GM21423 (cell line): ENCODE measurements around the gene SPINK9.

Experiments used
- ATAC-seq: cut with Tn5 transposase; IDR thresholded peaks from one replicate; pipeline ENCODE4 v1.9.1; 2021; ENCODE audit warnings: mild to moderate bottlenecking, moderate library complexity; ENCODE audit not compliant: unreplicated experiment

SPINK9 gene

DNA sequence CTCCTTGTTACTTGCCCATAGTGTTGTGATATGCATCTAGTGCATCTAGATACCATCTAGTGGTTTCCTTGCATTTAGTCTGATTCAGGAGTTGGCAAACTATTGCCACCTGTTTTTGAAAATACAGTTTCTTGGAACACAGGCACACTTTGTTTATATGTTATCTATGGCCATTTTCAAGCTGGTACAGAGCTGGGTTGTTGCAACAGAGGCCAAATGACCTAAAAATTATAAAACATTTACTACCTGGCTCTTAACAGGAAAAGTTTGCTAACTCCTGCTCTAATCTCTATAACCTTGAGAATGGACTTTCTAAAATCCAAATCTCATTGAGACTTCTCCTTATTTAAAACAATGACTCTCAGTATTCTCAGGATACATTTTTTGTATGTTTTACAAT lies 29.0 kb downstream of the SPINK9 start:
- ATAC-seq: no peak

DNA sequence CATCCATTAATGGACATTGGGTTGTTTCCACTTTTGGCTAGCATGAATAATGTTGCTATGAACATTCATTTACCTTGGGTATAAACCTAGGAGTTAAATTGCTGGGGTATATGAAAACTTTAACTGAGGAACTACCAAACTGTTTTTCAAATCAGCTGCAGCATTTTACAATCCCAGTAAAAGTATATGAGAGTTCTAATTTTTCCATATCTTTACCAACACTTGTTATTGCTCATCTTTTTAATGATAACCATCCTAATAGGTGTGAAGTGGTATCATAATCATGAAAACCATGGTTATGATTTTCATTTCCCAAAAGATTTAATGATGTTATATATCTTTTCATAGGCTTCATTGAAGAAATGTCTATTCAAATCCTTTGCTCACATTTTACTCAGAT lies 32.9 kb downstream of the SPINK9 start:
- no peak for ATAC-seq

DNA sequence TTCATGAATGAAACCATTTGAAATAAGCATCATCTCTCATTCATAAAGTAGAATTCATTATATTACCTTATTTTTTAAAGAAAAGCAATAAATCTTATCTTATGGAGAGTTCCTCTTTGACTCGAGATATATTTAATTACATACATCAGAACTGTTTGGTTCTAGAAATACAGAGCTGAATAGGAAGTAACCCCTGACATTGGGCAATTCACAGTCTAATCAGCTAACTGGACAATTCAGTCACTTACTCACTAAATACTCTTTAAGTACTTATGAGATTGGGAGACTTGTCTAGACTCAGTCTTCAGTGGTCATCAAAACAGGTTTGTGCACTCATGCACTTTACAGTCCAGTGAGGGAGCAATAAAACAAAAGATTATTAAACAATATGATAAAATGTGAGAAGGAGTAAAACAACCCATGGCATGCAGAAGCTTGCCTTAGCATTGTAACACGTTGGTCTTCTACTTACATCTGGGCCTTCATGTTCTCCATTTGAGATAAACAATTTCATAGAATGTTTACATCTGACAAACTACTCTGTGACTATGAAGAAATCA lies 36.9 kb downstream of the SPINK9 start:
- ATAC-seq: no peak

DNA sequence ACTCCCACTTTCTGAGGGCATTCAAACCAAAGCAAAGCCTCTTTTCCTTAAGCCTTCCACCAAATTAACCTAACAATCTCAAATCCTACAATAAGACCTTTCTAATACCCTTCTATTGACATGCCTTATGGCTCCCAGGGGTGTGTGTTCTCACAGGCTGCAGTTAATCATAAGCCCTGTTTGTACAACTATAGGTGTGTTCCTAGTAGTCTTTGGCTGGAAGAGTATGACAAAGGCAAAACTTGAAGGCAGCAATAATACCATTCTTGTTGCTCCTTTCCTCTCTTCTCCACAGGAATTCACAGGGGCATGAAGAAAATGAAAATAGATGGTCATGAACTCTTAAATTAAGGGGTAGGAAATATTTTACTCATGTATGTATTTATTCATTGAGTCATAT lies 37.5 kb downstream of the SPINK9 start:
- no peak for ATAC-seq

DNA sequence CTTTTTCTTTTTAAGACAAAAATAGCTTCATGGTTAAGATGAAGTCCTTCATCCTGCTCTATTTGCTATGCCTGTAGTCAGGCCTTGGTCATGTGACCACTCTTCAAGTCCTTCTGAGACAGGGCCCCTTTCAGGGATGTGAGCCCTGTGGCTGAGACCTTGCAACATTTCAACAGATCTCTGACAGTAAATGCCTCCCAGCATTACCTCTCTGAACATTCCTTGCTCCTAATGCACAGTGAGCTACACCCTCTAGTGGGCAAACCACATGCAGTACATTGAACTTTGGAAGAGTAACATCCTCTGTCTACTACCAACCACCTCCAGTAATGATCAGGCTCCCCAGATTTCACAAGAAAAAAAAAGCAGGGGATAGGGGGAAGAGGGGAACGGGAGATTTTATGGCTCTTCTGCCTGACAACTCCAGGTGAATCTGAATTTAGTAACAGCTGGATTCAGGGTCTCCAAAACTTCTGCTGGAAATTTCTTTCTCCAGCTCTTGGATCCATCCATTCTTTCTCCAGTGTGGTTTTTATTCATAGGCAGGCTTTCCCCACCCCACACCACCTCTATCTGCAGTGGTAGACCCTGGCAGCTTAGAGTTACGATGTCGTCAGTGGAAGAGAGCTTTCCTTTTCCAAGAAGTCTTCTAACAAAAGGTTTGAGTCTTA lies 39.5 kb downstream of the SPINK9 start:
- peak; percentile 91 for ATAC-seq

DNA sequence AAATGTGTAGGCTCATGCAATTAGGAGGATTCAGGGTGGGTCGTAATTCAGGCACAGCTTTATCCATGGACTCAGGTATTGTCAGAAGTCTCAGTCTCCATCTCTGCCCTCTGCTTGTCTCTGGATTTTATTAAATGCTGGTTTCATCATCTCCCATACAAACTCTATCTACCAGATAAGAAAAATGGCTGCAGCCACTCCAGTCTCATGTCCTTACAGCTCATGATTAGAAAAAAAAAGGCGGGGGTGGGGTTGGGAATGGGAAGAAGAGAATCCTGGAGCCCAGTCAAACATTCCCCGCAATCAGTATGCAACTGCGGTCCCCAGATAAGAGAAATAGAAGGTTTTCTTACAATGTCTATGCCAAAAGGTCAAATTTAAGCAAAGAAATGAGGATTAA lies 40.8 kb downstream of the SPINK9 start:
- ATAC-seq: no peak

DNA sequence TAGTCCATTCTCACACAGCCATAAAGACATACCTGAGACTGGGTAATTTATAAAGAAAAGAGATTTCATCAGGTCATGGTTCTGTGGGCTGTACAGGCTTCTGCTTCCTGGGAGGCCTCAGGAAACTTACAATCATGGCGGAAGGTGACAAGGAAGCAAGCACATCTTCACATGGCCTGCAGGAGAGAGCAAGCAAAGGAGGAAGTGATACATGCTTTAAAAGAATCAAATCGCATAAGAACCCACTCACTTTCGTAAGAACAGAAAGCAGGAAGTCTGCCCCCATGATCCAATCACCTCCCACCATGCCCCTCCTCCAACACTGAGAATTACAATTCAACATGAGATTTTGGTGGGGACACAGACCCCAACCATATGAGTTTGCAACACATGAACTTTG lies 43.3 kb downstream of the SPINK9 start:
- no peak for ATAC-seq

DNA sequence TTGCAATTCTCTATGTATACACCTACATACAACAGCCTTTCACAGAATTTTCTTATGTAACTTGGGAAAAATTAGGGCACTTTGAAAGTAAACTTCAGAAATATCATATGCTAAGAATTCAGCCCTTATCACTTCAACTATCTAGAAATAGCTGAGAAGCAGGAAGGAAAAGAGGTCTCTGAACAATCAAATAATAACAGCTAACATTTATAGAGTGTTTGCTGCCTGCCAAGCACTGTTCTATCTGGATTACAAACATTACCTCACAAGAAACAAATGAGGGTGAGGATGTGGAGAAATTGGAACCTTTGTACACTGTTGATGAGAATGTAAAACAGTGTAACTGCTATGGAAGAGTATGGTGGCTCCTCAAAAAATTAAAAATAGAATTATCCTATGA lies 44.0 kb downstream of the SPINK9 start:
- ATAC-seq: no peak

DNA sequence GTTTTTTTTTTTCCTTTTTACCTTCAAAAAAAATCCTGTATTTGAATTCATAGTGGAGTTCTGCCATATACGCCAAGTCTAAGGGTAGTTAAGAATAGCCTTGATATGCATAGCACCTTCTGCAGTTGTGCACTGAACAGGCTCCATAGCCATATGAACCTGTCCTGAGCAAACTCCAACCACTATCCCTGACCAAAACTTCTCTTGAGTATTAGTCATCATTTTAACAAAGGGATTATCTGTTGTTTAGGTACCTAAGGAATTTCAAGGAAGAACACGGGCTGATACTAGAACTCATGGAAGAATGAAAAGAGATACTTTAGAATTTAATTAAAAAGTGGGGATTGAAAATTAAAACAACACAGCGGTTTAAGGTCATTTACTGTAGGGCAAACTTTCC lies 46.5 kb downstream of the SPINK9 start:
- no peak for ATAC-seq

DNA sequence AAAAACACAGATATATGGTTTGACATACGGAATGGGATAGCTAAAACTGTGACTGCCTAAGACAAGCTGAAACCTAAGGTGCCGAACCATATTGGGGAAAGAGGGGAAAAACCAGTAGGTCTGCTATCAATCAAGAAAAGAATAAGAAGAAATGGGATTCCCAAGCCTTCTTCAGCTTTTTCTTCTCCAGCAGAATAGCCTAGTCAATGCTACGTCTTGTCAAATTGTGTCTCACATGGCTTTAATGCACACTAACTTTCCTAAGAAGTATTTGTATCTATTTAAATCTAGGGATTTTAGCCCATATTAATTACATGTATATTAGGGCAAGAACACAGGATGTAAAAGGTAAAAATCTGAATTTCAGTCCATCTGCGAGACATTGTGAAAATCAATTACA lies 47.6 kb downstream of the SPINK9 start:
- no peak for ATAC-seq

DNA sequence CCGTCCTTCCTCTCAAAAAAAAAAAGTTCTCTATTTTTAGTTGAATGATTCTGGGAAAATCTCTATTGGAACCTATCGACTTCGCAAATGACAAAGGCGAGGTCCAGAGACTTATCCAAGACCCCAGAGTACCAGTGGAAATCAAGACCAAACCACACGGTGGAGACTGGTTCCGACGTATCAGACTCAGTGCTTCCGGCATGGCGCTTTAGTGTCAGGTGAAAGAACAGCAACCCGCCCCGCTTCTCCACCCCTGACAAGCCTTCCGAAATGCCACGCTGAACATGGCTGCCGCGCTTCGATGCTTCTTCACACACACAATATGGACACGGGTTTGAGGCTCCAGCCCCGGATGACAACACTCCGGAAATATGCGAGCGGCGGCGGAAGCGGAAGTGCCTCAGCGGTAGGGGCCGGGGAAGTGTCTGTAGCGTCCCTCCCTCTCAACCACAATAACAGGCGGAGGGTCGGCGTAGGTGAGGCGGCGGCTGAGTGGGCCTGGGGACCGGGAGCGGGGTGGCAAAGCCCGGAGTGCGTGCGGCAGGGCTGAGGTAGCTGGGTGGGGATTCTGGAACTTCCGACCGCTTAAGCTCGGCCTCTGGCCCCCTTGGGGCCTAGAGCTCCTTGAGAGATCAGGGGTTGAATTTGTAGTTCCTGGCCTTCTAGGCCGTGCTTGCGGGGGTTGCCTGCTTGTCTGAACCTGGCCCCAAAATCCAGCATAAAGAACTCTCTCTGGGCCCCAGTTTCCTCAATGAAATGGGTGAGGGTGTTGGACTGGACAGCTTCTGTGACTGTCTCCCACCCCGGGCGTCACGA lies 48.4 kb downstream of the SPINK9 start, which contains the start of gene FBXO38:
Gene FBXO38, plus strand, starts transcription at position 395 of the 816 bp plus-strand sequence. CDS start 10,819 bp downstream, outside the sequence.
- peak; percentile 99 for ATAC-seq

DNA sequence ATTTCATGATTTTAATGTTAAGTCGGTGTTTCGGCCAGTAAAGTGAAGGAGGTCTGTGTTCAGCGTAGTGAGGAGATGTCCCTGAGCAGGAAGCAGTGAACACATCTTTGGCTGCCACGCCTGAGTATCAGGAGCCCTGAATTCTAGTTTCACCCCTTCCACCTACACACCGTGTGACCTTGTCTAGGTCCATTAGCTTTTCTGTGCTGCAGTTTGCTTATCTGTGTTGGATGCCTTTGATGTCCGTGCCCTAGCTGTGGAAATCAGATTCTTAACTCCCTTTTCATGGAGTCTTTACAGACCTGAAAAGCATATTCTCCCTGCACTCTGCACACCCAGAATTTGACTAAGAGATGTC lies 49.0 kb downstream of the SPINK9 start:
- peak; percentile 16 for ATAC-seq

DNA sequence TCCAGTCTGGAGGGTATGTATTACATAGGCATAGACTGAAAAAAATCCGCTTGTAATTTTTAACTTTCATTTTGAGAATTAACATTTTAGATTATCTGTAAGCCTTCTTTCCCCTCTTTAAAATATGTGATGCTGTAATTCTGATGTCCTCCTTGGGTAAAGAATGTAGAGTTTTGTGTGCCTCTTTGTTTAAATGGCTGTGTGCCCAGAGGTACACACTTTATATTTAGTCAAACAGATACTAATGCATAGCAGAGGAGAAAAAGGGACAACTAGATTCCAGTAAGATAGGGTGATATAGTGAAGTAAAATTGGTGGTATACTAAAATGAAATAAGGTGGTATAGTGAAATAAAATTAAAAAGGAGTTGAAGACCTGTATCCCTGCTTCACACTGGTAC lies 49.7 kb downstream of the SPINK9 start:
- ATAC-seq: no peak

DNA sequence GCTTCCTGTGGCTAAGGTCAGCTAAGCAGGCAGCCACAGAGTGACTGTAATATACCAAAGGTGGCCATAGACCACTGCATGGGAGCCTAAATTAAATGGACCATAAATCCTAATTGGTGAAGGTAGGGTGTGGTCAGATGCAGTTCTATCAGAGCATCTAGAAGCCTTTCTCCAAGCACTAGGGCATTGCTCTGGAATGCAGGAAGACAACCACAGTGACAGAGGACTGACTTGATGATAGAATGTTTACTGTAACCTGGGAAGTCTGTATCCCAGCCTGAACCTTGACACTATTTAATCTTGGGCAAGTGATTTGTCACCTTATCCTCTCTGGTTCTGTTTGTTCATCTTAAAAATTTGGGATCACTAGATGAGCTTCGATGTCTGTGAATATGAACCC lies 50.7 kb downstream of the SPINK9 start:
- no peak for ATAC-seq

DNA sequence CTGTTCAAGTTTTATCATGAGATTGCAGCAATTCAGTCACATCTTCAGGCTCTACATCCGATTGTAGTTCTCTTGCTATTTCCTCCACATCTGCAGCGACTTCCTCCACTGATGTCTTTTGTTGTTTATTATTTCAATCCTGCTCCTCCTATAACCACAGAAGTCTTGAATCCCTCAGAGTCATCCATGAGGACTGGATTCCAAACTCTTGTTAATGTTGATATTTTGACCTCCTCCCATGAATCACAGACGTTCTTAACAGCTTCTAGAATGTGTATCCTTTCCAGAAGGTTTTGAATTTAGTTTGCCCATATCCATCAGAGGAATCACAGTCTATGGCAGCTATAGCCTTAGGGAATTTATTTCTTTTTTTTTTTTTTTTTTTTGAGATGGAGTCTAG lies 52.0 kb downstream of the SPINK9 start:
- ATAC-seq: no peak

DNA sequence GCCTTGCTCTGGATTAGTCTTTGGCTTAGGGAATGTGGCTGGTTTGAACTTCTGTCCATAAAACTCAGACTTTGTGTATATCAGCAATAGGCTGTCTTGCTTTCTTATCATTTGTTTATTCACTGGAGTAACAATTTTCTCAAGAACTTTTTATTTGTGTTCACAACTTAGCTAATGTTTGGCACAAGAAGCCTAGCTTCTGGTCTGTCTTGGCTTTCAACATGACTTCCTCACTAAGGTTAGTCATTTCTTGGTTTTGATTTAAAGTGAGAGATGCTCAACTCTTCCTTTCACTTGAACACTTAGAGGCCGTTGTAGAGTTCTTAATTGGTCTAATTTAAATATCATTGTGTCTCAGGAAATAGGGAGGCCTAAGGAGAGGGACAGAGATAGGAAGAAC lies 53.3 kb downstream of the SPINK9 start:
- no peak for ATAC-seq
